SK-N-SH treated with all-trans-retinoic acid at 6 μM for 48 hours (cell line): ENCODE results near the gene OR51V1.

Experiments used
- SNAI2 ChIP-seq: fragments of 250-450 bp; sonication (Bioruptor Pico); IDR thresholded peaks from 2 replicates; pipeline ENCODE4 v1.5.0; 2020; ENCODE audit warnings: mild to moderate bottlenecking, moderate library complexity
- ZNF565 ChIP-seq: fragments of 450-650 bp; formaldehyde crosslinking; conservative IDR thresholded peaks from 2 replicates; pipeline ENCODE4 v1.5.0; 2020; ENCODE audit warnings: low read depth, mild to moderate bottlenecking, moderate library complexity

DNA sequence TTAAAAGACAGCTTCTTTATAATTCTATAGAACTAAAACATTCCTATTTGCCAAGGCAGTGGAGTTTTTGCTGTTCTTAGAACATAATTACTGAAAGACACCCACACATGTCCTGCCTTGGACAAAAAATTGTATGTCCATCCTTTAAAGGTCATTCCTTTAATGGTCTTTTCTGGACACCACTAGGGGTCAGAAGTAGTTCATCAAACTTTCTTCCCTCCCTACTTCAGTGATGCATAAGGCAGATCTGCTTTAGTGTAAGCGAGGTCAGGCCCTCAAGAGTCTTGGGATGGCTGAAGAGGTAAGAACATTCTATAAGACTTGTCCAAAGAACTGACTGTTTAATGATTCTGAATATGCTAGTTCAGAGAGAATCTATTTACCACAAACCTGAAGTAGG, 4.3 kb upstream of the OR51V1 start:
- TF ChIP-seq SNAI2 = no peak
- TF ChIP-seq ZNF565 (CRISPR knock-in tag) = no peak
